GM19395 (cell line): Measurements from ENCODE around the gene LLCFC1.

Experiments
- ATAC-seq: cut with Tn5 transposase; IDR thresholded peaks from one replicate; pipeline ENCODE4 v1.9.1; 2021; ENCODE audit warnings: mild to moderate bottlenecking, moderate library complexity; ENCODE audit not compliant: unreplicated experiment

The LLCFC1 gene

GRCh38 chr7:142940966-142941535 is 1.8 kb downstream of the LLCFC1 start:
- ATAC-seq = no peak

- no peak for ATAC-seq
Measured at GRCh38 chr7:142941541-142941940, 2.3 kb downstream of the LLCFC1 start.

- ATAC-seq = no peak
Measured at GRCh38 chr7:142942746-142943145, 3.5 kb downstream of the LLCFC1 start.

- no peak for ATAC-seq
Measured at GRCh38 chr7:142943706-142944268, 4.5 kb downstream of the LLCFC1 start.

GRCh38 chr7:142945001-142945400 is 5.7 kb downstream of the LLCFC1 start:
- no peak for ATAC-seq

- no peak for ATAC-seq
Measured at GRCh38 chr7:142948603-142949002, 9.3 kb downstream of the LLCFC1 start.

- ATAC-seq = no peak
Measured at GRCh38 chr7:142950235-142950634, 11.0 kb downstream of the LLCFC1 start.

- ATAC-seq = no peak
Measured at GRCh38 chr7:142954680-142955268, 15.5 kb downstream of the LLCFC1 start.

- ATAC-seq = no peak
Measured at GRCh38 chr7:142956951-142957623, 17.8 kb downstream of the LLCFC1 start.

GRCh38 chr7:142957723-142958122 is 18.4 kb downstream of the LLCFC1 start:
- no peak for ATAC-seq

GRCh38 chr7:142959202-142959601 is 19.9 kb downstream of the LLCFC1 start:
- ATAC-seq = no peak

GRCh38 chr7:142960955-142961512 is 21.8 kb downstream of the LLCFC1 start:
- no peak for ATAC-seq

GRCh38 chr7:142961595-142961972 is 22.3 kb downstream of the LLCFC1 start:
- no peak for ATAC-seq

GRCh38 chr7:142961973-142962926 is 23.0 kb downstream of the LLCFC1 start, which contains the start of gene KEL:
KEL (minus strand) TSS chr7:142962363; CDS start chr7:142962206, 157 bp downstream.
- no peak for ATAC-seq

- ATAC-seq = no peak
Measured at GRCh38 chr7:142962991-142963390, 23.7 kb downstream of the LLCFC1 start.

GRCh38 chr7:142963993-142964392 is 24.7 kb downstream of the LLCFC1 start:
- no peak for ATAC-seq

GRCh38 chr7:142964502-142965246 is 25.4 kb downstream of the LLCFC1 start:
- ATAC-seq = no peak

- no peak for ATAC-seq
Measured at GRCh38 chr7:142968229-142968628, 28.9 kb downstream of the LLCFC1 start.

GRCh38 chr7:142969183-142969582 is 29.9 kb downstream of the LLCFC1 start:
- no peak for ATAC-seq

- no peak for ATAC-seq
Measured at GRCh38 chr7:142974626-142975025, 35.3 kb downstream of the LLCFC1 start.
